GM19467 (cell line): Measurements from ENCODE around the gene BCDIN3D.

Experiments
- ATAC-seq: cut with Tn5 transposase; IDR thresholded peaks from one replicate; pipeline ENCODE4 v1.9.1; 2021; ENCODE audit warnings: mild to moderate bottlenecking, moderate library complexity; ENCODE audit not compliant: unreplicated experiment

BCDIN3D gene

GRCh38 chr12:49800421-49801140 lies 42.3 kb downstream of the BCDIN3D start:
- no peak for ATAC-seq

DNA sequence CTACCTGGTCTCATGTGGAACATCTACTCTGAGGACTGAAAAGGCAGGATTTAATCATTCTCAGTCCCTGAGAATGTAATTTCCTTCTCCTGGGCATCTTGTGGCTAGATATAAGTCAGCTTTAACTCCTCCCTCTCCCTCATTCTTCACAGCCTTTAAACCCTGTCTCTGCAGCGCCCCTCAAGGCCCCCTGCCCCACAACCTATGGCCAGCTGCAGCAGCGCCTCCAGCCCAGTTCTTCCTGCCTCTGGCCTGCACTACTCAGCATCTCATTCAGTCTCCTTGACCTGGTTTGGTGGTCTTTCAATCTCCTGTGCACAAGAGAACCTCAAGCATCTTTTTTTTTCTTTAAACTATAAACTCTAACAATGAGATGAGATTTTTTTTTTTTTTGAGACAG lies 44.0 kb downstream of the BCDIN3D start:
- no peak for ATAC-seq

DNA sequence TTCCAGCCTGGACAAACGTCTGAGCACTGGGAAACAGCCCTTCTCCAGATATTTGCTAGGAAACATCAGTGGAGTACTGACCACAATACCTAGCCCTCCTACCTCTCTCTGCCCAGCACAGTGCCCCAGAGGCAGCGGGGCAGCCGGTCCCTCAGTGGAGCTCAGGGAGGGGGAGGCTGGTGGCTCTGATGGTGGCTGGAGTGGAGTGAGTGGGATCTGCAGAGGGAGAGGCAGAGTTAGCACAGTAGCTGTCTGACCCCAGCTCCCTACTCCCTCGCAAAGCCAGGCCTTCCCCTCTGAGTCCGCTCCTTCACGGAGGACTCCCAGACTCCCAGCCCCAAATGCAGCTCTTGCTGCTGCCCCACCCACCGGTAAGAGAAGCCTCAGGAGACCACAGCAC lies 44.7 kb downstream of the BCDIN3D start:
- no peak for ATAC-seq

DNA sequence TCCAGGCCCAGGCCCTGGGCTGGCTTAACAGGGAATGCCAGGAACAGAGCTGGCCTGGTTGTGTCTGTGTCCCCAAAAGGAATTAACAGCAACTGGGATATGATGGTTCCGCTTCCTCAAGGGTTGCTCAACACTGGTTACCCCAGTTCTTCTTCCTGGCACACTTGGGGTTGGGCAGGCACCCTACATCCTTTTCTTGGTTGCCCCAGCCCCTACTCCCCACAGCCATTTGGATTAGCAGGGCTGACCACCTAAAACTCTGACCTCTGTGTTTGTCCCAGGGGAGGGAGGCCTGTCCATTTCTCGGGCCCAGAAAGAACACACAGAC lies 45.5 kb downstream of the BCDIN3D start:
- ATAC-seq, result no peak

DNA sequence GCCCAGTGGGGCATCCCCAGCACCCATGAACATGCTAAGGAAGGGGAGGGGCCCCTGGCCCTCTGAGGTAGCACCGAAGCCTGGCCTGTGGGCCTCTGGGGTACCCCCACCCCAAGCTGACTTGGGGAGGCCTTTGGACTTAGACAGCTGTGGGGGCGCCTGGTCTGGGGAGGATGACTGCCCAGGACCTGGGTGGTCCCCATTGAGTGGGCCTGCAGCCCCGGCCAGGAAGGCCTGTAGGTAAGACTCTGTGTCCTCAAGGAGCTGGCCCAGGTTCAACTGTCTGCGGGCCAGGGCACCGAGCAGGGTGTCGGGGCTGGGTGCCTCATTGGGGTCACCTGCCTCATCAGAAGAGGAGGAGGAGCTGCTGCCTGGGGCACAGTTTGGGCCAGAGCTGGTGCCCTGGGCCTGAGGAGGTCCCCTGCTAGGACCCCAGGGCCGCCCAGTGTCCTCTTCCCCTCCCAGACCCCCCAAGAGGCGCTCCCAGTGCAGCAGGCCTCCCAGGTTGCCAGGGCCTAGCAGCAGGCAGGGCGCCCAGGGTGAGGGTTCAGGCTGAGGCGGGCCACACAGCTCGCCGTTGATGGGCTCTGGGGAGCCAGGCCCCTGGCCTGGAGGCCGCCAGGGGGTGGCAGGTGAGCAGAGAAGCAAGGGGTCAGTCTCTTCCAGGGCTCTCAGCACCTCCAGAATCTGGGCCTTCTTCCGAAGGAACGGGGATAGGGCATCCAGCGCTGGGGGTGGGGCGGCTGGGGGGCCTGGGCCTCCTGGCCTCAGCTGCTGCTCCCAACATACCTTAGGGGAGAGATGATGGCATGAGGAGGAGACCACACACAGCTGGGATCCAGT lies 46.1 kb downstream of the BCDIN3D start:
- ATAC-seq, result no peak

DNA sequence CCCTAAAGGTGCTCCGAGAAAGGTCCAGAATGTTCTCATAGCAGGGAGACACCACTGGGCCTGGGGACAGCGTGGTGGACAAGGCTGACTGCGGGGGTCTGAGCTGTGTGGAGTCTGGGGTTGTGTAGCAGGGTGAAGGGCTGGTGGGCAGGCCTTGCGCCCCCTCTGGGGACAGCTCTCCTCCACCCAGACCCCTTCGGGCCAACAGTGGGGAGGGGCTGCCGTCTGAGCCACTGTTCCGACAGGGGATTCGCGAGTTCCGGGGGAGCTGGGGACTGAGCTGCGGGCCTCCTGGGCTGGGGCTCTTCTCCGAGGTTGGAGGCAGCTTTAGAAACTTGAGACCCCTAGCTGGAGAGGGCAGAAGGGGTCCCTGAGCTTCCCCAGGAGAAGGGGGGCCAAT lies 46.8 kb downstream of the BCDIN3D start:
- no peak for ATAC-seq

GRCh38 chr12:49795654-49796105 lies 47.2 kb downstream of the BCDIN3D start:
- no peak for ATAC-seq

GRCh38 chr12:49794811-49795653 lies 47.9 kb downstream of the BCDIN3D start:
- no peak for ATAC-seq

GRCh38 chr12:49794021-49794420 lies 48.9 kb downstream of the BCDIN3D start:
- ATAC-seq, result no peak

DNA sequence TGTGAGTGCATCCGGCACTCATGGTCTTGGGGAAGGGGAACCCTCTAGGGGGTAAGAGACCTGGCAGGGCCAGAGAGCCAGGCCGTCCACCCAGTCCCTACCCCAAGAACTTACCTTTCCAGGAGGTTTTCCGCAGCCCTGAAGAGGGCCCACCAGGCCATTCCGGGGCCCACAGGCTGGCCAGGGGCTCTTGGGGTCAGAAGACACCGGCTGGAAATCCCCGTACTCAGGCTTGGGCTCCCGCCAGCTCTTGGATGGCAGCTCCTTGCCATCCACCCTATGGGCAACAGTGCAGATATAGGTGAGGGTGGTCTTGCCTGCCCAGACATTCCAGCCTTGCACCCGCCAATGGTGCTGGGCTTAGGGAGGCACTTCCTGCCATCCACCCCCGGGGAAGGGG lies 49.3 kb downstream of the BCDIN3D start:
- ATAC-seq, result no peak

DNA sequence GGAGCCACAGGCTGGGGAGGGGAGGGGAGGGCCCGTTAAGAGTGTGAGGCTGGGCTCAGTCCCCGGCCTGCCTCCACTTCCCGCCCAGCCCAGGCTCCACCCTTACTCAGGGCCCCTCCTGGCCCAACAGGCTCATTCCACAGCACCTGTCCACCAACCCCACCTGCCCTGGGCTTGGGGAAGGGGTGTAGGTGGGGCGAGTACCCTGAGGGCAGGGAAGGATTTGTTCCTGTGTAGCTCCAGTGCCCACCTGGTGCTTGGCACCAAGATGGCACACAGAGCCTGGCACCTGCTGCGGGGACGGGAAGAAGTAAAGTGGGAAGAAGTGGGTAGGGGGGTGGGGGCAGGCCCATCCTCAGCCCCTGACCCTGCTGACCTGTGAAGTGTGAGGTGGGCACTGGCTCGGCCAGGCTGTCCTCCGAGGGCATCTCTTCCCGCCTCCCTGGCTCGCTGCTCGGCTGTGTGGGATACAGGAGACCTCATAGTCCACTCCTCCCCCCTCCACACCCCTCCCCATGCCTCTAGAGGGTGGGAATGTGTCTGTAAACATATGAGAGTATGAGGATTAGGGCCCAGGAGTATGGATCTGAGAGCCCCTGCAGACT lies 49.8 kb downstream of the BCDIN3D start:
- ATAC-seq, result no peak

DNA sequence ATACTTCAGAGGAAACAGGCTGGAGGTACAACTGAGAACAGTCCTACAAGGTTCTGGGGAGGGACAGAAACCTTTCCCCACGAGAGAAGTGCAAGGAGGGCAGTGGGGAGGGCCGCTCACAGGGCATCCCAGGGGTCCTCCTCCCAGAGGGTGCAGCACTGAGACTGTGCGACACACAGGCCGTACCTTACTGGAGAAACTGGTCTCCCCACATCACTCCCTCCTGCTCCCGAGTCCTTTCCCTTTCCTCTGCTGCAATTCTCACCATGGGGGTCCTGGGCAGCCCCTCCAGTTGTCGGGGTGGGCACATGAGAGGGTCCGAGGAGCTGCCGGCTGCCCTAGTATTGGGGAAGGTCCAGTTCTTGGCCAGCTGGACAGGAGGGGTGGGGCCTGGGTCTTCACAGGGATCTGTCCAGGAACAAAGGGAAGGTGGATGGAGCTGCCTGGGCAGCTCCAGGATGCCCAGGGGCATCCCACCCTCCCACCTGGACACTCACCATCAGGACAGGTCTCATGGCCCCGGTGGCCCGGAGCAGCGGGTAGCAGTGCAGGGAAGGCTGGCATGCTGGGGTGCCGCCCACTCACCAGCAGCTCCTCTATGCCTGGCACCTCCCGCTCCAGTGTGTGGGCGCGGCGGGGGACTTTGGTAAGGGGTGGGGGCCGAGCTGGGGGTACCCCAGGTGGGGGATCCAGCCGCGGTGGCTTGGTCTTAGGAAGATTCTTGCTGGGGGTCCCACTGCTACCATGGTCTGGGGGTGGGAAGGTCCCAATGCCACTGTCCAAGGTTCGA lies 50.5 kb downstream of the BCDIN3D start:
- no peak for ATAC-seq

- ATAC-seq, result no peak
Observed at GRCh38 chr12:49791700-49792099, 51.2 kb downstream of the BCDIN3D start.

GRCh38 chr12:49790741-49791555 lies 52.0 kb downstream of the BCDIN3D start:
- no peak for ATAC-seq

DNA sequence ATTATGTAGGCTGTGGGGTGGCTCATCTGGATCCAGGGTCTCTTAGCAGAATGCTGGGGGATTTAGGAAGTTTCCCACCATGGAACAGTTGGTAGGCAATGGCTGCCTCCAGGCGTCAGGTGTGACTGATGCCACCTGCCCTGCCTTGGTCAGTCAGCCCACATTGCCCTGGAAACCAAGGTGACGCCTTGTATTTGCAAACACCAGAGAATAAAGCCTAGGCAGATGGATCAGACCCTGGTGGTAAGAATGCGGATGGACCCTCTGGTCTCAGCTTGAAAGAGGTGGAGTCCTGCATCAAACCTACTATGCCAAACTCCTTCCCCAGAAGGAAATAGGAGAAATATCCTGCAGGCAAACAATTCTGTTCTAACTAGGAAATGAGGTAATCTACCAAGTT lies 52.9 kb downstream of the BCDIN3D start:
- ATAC-seq, result no peak

DNA sequence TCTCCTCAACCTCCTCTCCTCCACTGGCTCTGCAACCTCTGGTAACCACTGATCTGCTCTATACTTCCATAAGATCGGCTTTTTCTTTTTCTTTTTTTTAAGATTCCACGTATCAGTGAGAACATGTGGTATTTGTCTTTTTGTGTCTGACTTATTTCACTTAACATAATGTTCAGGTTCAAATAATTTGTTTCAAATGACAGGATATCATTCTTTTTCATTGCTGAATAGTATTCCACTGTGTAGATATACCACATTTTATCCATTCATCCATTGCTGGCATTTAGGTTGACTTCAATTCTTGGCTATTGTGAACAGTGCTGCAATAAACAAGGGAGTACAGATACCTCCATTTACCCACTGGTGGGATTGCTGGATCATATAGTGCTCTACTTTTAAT lies 55.2 kb downstream of the BCDIN3D start:
- ATAC-seq, result no peak
